Activated CD4-positive, alpha-beta T cell treated with anti-CD3 and anti-CD28 coated beads, Interleukin-2, amount 10 ng/mL, durations not matched to agents 24 days and 14 days (primary cell): ENCODE data around the gene EFEMP2. TPM values are rescaled to one million over a fixed set of nuclear protein-coding genes. Genes with fewer than 3 reads are reported as not detected.
"Not testable (repeated sequence)": the region's sequence is repeated elsewhere in the genome, so short reads cannot be mapped to it uniquely, and the experiment has no call there.

Experiments used
- DNase-seq: peaks from one replicate; pipeline ENCODE4 v3.0.0; 2022
- H3K27ac Mint-ChIP-seq: one replicate; pipeline ENCODE4 v1.8.0; 2022; ENCODE audit warnings: mild to moderate bottlenecking, mixed read lengths
- H3K27me3 Mint-ChIP-seq: one replicate; pipeline ENCODE4 v1.8.0; 2022; ENCODE audit warnings: mixed read lengths
- H3K36me3 Mint-ChIP-seq: one replicate; pipeline ENCODE4 v1.8.0; 2022; ENCODE audit warnings: low read depth, mild to moderate bottlenecking, mixed read lengths
- H3K4me1 Mint-ChIP-seq: one replicate; pipeline ENCODE4 v1.8.0; 2021; ENCODE audit warnings: mixed read lengths
- H3K4me3 Mint-ChIP-seq: one replicate; pipeline ENCODE4 v1.8.0; 2022; ENCODE audit warnings: mild to moderate bottlenecking, moderate library complexity, mixed read lengths
- H3K9me3 Mint-ChIP-seq: one replicate; pipeline ENCODE4 v1.8.0; 2021; ENCODE audit warnings: mixed read lengths
- intact Hi-C: fragments of 100-400 bp; cut with micrococcal nuclease; formaldehyde crosslinking; loops from one replicate; pipeline ENCODE4 v1.15.1; 2023
- total RNA-seq: library from RNA; stranded (reverse); gene quantifications from 2 replicates; pipeline ENCODE4 v1.2.3, GENCODE V29; 2022

EFEMP2 gene
- total RNA-seq, 1 donor from 2014 or later = 9.1 TPM

- no peak overlapping the region for H3K4me3 Mint-ChIP-seq
- H3K27me3 Mint-ChIP-seq = no peaks in the 10 kb centered on the region
- peaks cover 70% of the 10 kb centered on the region for H3K36me3 Mint-ChIP-seq
- intact Hi-C loops = loop anchor here (1.0 kb wide), 1 partner anchor 19 kb away; no protein-coding TSS in a partner anchor
- no peaks in the 10 kb centered on the region for H3K9me3 Mint-ChIP-seq
- H3K27ac Mint-ChIP-seq = no peak overlapping the region
- no peak for DNase-seq
- H3K4me1 Mint-ChIP-seq = peaks cover 32% of the 10 kb centered on the region
These were observed 19.2 kb downstream of the EFEMP2 start for GRCh38 chr11:65853246-65853979.

- Mint-ChIP-seq H3K4me1 (peaks cover 30% of the 10 kb centered on the region), H3K9me3 (no peaks in the 10 kb centered on the region), H3K36me3 (peaks cover 69% of the 10 kb centered on the region), H3K27ac (no peak overlapping the region), H3K27me3 (no peaks in the 10 kb centered on the region), H3K4me3 (no peak overlapping the region)
- DNase-seq = peak; percentile 58
- intact Hi-C loops = loop anchor here (1.0 kb wide), 1 partner anchor 18 kb away; no protein-coding TSS in a partner anchor
These were observed 19.9 kb downstream of the EFEMP2 start for GRCh38 chr11:65852508-65853245.

GRCh38 chr11:65851811-65852507, 20.6 kb downstream of the EFEMP2 start:
- H3K4me3 Mint-ChIP-seq = no peak overlapping the region
- H3K27ac Mint-ChIP-seq = no peak overlapping the region
- no peaks in the 10 kb centered on the region for H3K27me3 Mint-ChIP-seq
- no peaks in the 10 kb centered on the region for H3K9me3 Mint-ChIP-seq
- peaks cover 30% of the 10 kb centered on the region for H3K4me1 Mint-ChIP-seq
- H3K36me3 Mint-ChIP-seq = peaks cover 68% of the 10 kb centered on the region
- intact Hi-C loops = no loop called here
- DNase-seq = peak; percentile 58

GRCh38 chr11:65851083-65851579, 21.5 kb downstream of the EFEMP2 start:
- Mint-ChIP-seq H3K27ac (no peak overlapping the region), H3K4me3 (no peak overlapping the region), H3K27me3 (no peaks in the 10 kb centered on the region), H3K9me3 (no peaks in the 10 kb centered on the region), H3K4me1 (peaks cover 22% of the 10 kb centered on the region), H3K36me3 (peaks cover 60% of the 10 kb centered on the region)
- intact Hi-C loops = no loop called here
- DNase-seq = peak; percentile 73

GRCh38 chr11:65850217-65851082, 22.1 kb downstream of the EFEMP2 start:
- no peaks in the 10 kb centered on the region for H3K9me3 Mint-ChIP-seq
- H3K36me3 Mint-ChIP-seq = peaks cover 53% of the 10 kb centered on the region
- intact Hi-C loops = no loop called here
- peaks cover 16% of the 10 kb centered on the region for H3K4me1 Mint-ChIP-seq
- DNase-seq = peak; percentile 64
- H3K27me3 Mint-ChIP-seq = no peaks in the 10 kb centered on the region
- H3K27ac Mint-ChIP-seq = no peak overlapping the region
- no peak overlapping the region for H3K4me3 Mint-ChIP-seq

GRCh38 chr11:65849771-65850216, 22.8 kb downstream of the EFEMP2 start:
- Mint-ChIP-seq H3K4me1 (peaks cover 12% of the 10 kb centered on the region), H3K27ac (no peak overlapping the region), H3K4me3 (no peak overlapping the region), H3K9me3 (no peaks in the 10 kb centered on the region), H3K27me3 (no peaks in the 10 kb centered on the region), H3K36me3 (peaks cover 48% of the 10 kb centered on the region)
- intact Hi-C loops = no loop called here
- DNase-seq = peak; percentile 63

- intact Hi-C loops = no loop called here
- DNase-seq = peak; percentile 65
- no peak overlapping the region for H3K4me3 Mint-ChIP-seq
- H3K9me3 Mint-ChIP-seq = no peaks in the 10 kb centered on the region
- H3K36me3 Mint-ChIP-seq = peaks cover 44% of the 10 kb centered on the region
- H3K27ac Mint-ChIP-seq = no peak overlapping the region
- peaks cover 9% of the 10 kb centered on the region for H3K4me1 Mint-ChIP-seq
- H3K27me3 Mint-ChIP-seq = no peaks in the 10 kb centered on the region
These were observed 23.2 kb downstream of the EFEMP2 start for GRCh38 chr11:65849366-65849765.

GRCh38 chr11:65848693-65849092, 23.9 kb downstream of the EFEMP2 start:
- H3K36me3 Mint-ChIP-seq = peaks cover 37% of the 10 kb centered on the region
- H3K27ac Mint-ChIP-seq, DNase-seq, H3K4me3 Mint-ChIP-seq, H3K9me3 Mint-ChIP-seq, H3K4me1 Mint-ChIP-seq, intact Hi-C loops, H3K27me3 Mint-ChIP-seq: not testable (repeated sequence)

GRCh38 chr11:65847746-65848145, 24.9 kb downstream of the EFEMP2 start:
- DNase-seq = no peak
- H3K36me3 Mint-ChIP-seq = peaks cover 28% of the 10 kb centered on the region

GRCh38 chr11:65844231-65844872, 28.2 kb downstream of the EFEMP2 start:
- Mint-ChIP-seq H3K36me3 (no peaks in the 10 kb centered on the region), H3K27ac (no peak overlapping the region), H3K4me3 (no peak overlapping the region), H3K9me3 (no peaks in the 10 kb centered on the region), H3K27me3 (no peaks in the 10 kb centered on the region), H3K4me1 (no peaks in the 10 kb centered on the region)
- no peak for DNase-seq
- intact Hi-C loops = no loop called here

More at GRCh38 chr11:65847746-65848145, 24.9 kb downstream of the EFEMP2 start:
- intact Hi-C loops = no loop called here
- H3K4me3 Mint-ChIP-seq = no peak overlapping the region
- H3K4me1 Mint-ChIP-seq = no peaks in the 10 kb centered on the region
- H3K27ac Mint-ChIP-seq = no peak overlapping the region
- H3K9me3 Mint-ChIP-seq = no peaks in the 10 kb centered on the region
- H3K27me3 Mint-ChIP-seq = no peaks in the 10 kb centered on the region

- no peaks in the 10 kb centered on the region for H3K36me3 Mint-ChIP-seq
- no peak for DNase-seq
- no peaks in the 10 kb centered on the region for H3K9me3 Mint-ChIP-seq
- intact Hi-C loops = no loop called here
- no peaks in the 10 kb centered on the region for H3K27me3 Mint-ChIP-seq
- H3K4me1 Mint-ChIP-seq = no peaks in the 10 kb centered on the region
- no peak overlapping the region for H3K4me3 Mint-ChIP-seq
- no peak overlapping the region for H3K27ac Mint-ChIP-seq
These were observed 28.8 kb downstream of the EFEMP2 start for GRCh38 chr11:65843811-65844210.

- intact Hi-C loops = no loop called here
- no peak for DNase-seq
- no peaks in the 10 kb centered on the region for H3K36me3 Mint-ChIP-seq
- H3K27ac Mint-ChIP-seq = no peak overlapping the region
- H3K9me3 Mint-ChIP-seq = no peaks in the 10 kb centered on the region
- H3K4me1 Mint-ChIP-seq = no peaks in the 10 kb centered on the region
- no peaks in the 10 kb centered on the region for H3K27me3 Mint-ChIP-seq
- no peak overlapping the region for H3K4me3 Mint-ChIP-seq
These were observed 30.5 kb downstream of the EFEMP2 start for GRCh38 chr11:65842144-65842543.
